ENCODE data around the gene IL20RB.
"Not testable (repeated sequence)": the region's sequence is repeated elsewhere in the genome, so short reads cannot be mapped to it uniquely, and the experiment has no call there.

GRCh38 chr3:136987398-136987980 lies 29.7 kb downstream of the IL20RB start:
- TF ChIP-seq CTCF (conservative IDR thresholded peaks at IDR 0.05; ENCODE audit: low read depth, low read length); EZH2 (IDR thresholded peaks at IDR 0.05; ENCODE audit: borderline replicate concordance, low read depth, low read length, poor library complexity, severe bottlenecking): not testable (repeated sequence)

All from A673 (cell line).